Measurements from ENCODE around the gene TRIM40.

GRCh38 chr6:30087876-30088275 is 48.1 kb upstream of the TRIM40 start:
- TF ChIP-seq SIN3A (IDR thresholded peaks at IDR 0.05; ENCODE audit: borderline replicate concordance, insufficient read depth, low read depth, low read length) (no peak), CTCF (IDR thresholded peaks at IDR 0.05) (no peak)

Data from Panc1 (cell line).